ENCODE measurements around the gene PLEKHM3.

The PLEKHM3 gene

GRCh38 chr2:207897541-207898353 lies 127.6 kb downstream of the PLEKHM3 start:
- CTCF ChIA-PET: interaction anchor here (0.9 to 1.2 kb wide), 2 partner anchors 9 to 35 kb away, joined by 3 to 4 read pairs; no protein-coding TSS in a partner anchor
- no peak for TF ChIP-seq CTBP1 (IDR thresholded peaks at IDR 0.05; ENCODE audit: borderline replicate concordance)
- TF ChIP-seq, protein P1, sequence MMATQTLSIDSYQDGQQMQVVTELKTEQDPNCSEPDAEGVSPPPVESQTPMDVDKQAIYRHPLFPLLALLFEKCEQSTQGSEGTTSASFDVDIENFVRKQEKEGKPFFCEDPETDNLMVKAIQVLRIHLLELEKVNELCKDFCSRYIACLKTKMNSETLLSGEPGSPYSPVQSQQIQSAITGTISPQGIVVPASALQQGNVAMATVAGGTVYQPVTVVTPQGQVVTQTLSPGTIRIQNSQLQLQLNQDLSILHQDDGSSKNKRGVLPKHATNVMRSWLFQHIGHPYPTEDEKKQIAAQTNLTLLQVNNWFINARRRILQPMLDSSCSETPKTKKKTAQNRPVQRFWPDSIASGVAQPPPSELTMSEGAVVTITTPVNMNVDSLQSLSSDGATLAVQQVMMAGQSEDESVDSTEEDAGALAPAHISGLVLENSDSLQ (IDR thresholded peaks at IDR 0.05): no peak
- TF ChIP-seq HDGF (IDR thresholded peaks at IDR 0.05; ENCODE audit: borderline replicate concordance): no peak
- TF ChIP-seq SUZ12 (IDR thresholded peaks at IDR 0.05): no peak
- no peak for TF ChIP-seq NFRKB (IDR thresholded peaks at IDR 0.05)
- no peak for TF ChIP-seq FOXM1 (IDR thresholded peaks at IDR 0.05; ENCODE audit: borderline replicate concordance)
- no peak for TF ChIP-seq FOXA1 (IDR thresholded peaks at IDR 0.05)
- no peak for TF ChIP-seq SP1 (IDR thresholded peaks at IDR 0.05)
- no peak for TF ChIP-seq FOXK2 (IDR thresholded peaks at IDR 0.05)
- no peak for TF ChIP-seq LEF1 (IDR thresholded peaks at IDR 0.05; ENCODE audit: borderline replicate concordance)
- TF ChIP-seq TARDBP (IDR thresholded peaks at IDR 0.05): no peak
- no peak for TF ChIP-seq L3MBTL2 (conservative IDR thresholded peaks at IDR 0.05)
- no peak for TF ChIP-seq ARNT (IDR thresholded peaks at IDR 0.05)
- POLR2A ChIA-PET: no interaction called here
- no peak for DNase-seq (ENCODE audit: extremely low spot score)

DNA sequence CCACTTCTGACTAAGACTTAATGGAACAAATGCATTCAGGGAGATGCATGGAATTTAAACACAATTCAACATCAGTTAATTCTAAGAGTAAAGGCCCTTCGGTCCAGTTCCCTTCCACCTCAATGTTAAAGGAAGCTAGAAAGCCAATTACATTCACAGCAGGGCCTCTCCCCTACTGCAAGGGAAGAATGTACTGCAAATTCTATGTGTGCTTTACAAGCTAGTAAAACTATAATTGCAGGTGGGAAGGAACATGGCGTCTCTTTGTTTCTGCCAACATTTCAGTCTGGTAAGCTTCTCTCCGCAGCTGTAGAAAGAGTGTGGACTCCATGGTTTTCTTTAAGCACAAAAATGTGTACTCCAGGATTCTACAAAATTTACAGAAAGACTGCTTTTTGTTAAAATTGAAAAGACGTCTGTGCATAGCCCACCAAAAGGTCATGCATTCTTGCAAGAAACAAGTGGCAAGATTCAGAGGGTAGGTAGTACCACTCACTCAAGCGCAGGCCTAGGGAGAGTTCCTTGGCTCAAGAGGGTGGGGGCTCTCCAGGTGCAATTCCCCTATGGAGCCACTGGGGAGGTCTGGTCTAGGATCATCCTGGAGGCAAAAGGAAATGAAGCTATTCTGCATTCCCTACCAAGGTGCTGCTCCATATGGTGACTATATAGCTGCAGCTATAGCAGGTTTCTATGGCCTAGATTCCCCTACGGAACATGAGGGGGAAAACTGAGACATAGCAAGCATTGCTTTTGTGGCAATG lies 128.6 kb downstream of the PLEKHM3 start:
- POLR2A ChIA-PET: no interaction called here
- CTCF ChIA-PET: interaction anchor here (0.9 to 1.2 kb wide), 3 partner anchors 8 to 36 kb away, joined by 3 to 4 read pairs (median 4); no protein-coding TSS in a partner anchor
- peak; percentile 66 for DNase-seq (ENCODE audit: extremely low spot score)
- no peak for TF ChIP-seq FOXA1 (IDR thresholded peaks at IDR 0.05)
- TF ChIP-seq SUZ12 (IDR thresholded peaks at IDR 0.05): no peak
- no peak for TF ChIP-seq CTBP1 (IDR thresholded peaks at IDR 0.05; ENCODE audit: borderline replicate concordance)
- TF ChIP-seq ELF4 (IDR thresholded peaks at IDR 0.05): no peak
- TF ChIP-seq BHLHE40 (IDR thresholded peaks at IDR 0.05; ENCODE audit: borderline replicate concordance): no peak
- TF ChIP-seq ZNF384 (IDR thresholded peaks at IDR 0.05): no peak

DNA sequence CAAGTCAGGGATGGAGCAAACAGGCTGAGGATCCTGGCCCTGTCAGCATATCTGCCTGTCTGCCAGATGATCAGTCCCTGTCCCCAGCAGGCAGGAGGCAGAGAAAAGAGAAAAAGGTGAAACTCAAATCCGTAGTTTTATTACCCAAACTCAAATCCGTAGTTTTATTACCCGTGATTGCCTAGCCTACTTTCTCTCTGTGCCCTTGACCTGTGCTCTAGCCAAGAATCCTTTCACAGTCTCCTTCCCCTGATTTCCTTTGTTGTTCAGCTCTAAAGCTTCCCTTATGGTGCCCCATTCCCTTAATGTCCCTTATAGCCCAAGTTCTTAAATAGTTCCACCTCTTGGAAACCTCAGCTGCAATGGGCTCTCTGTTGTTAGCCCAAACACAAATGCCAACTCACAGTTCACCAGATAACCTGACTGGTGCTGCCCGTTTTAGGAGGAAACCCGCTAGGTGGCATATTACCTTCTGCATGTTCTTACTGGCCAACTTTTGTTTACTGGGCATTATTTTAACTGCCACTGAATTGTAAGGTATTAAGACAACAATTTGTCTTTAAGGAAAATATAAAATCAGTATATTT lies 130.0 kb downstream of the PLEKHM3 start:
- DNase-seq (ENCODE audit: extremely low spot score): no peak
- ChIA-PET CTCF (no interaction called here), POLR2A (no interaction called here)
- TF ChIP-seq ARNT (IDR thresholded peaks at IDR 0.05): no peak

DNA sequence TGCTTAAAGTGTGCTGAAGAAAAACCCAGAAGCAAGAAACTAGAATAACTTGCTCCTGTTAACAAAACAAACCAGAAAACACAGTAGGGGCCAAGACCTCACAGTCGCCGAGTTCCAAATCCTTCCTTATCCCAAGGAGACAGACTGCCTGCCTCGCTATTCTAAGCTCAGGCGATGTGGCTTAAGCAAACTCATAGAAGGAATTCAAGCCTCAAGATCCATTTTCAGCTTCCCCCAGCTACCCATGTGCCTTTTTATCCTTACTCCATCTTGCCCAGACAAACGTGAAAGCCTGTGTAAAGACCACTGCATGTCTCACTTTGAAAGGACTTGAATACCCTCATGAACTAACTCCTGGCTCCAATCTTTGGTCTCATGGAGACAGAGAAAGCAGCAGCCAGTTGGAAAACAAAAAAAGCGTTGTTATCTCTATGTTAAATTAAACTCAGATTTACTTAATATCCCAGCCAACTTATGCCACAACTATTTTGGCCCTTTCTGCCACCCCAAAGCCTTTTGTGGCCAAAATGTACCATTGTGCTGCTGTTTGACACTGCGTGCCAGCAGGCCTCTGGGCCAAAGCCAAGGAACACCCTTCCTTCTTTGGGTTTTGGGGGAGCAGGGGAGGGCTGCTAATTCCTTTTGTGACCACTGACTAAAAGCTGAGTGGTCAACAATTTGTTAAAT lies 132.5 kb downstream of the PLEKHM3 start:
- POLR2A ChIA-PET: no interaction called here
- CTCF ChIA-PET: interaction anchor here (0.6 kb wide), 1 partner anchor 264 kb away, joined by 14 read pairs; no protein-coding TSS in a partner anchor
- TF ChIP-seq SUZ12 (IDR thresholded peaks at IDR 0.05) (no peak), ARNT (IDR thresholded peaks at IDR 0.05) (no peak), CTBP1 (IDR thresholded peaks at IDR 0.05; ENCODE audit: borderline replicate concordance) (no peak), LEF1 (IDR thresholded peaks at IDR 0.05; ENCODE audit: borderline replicate concordance) (no peak), BHLHE40 (IDR thresholded peaks at IDR 0.05; ENCODE audit: borderline replicate concordance) (no peak), ZNF384 (IDR thresholded peaks at IDR 0.05) (no peak), FOXM1 (IDR thresholded peaks at IDR 0.05; ENCODE audit: borderline replicate concordance) (no peak), ELF4 (IDR thresholded peaks at IDR 0.05) (no peak), SP1 (IDR thresholded peaks at IDR 0.05) (no peak), NFRKB (IDR thresholded peaks at IDR 0.05) (no peak), HDGF (IDR thresholded peaks at IDR 0.05; ENCODE audit: borderline replicate concordance) (no peak), FOXK2 (IDR thresholded peaks at IDR 0.05) (no peak), L3MBTL2 (conservative IDR thresholded peaks at IDR 0.05) (no peak), FOXA1 (IDR thresholded peaks at IDR 0.05) (no peak), TARDBP (IDR thresholded peaks at IDR 0.05) (no peak)
- TF ChIP-seq, protein P1 (IDR thresholded peaks at IDR 0.05): no peak
- DNase-seq (ENCODE audit: extremely low spot score): no peak

GRCh38 chr2:207891086-207891844 lies 134.1 kb downstream of the PLEKHM3 start:
- CTCF ChIA-PET: no interaction called here
- POLR2A ChIA-PET: no interaction called here
- no peak for TF ChIP-seq SUZ12 (IDR thresholded peaks at IDR 0.05)
- TF ChIP-seq HDGF (IDR thresholded peaks at IDR 0.05; ENCODE audit: borderline replicate concordance): no peak
- TF ChIP-seq, protein P1 (IDR thresholded peaks at IDR 0.05): no peak
- no peak for TF ChIP-seq FOXM1 (IDR thresholded peaks at IDR 0.05; ENCODE audit: borderline replicate concordance)
- TF ChIP-seq LEF1 (IDR thresholded peaks at IDR 0.05; ENCODE audit: borderline replicate concordance): no peak
- TF ChIP-seq ZNF384 (IDR thresholded peaks at IDR 0.05): no peak
- no peak for TF ChIP-seq CTBP1 (IDR thresholded peaks at IDR 0.05; ENCODE audit: borderline replicate concordance)
- TF ChIP-seq FOXK2 (IDR thresholded peaks at IDR 0.05): no peak
- TF ChIP-seq ARNT (IDR thresholded peaks at IDR 0.05): no peak
- no peak for TF ChIP-seq L3MBTL2 (conservative IDR thresholded peaks at IDR 0.05)
- no peak for TF ChIP-seq FOXA1 (IDR thresholded peaks at IDR 0.05)
- no peak for TF ChIP-seq BHLHE40 (IDR thresholded peaks at IDR 0.05; ENCODE audit: borderline replicate concordance)
- no peak for DNase-seq (ENCODE audit: extremely low spot score)

Data from HEK293T (cell line).